Activated naive CD4-positive, alpha-beta T cell treated with anti-CD3 and anti-CD28 coated beads for 36 hours (primary cell): ENCODE data around the gene OTOG. TPM values are rescaled to one million over a fixed set of nuclear protein-coding genes. Genes with fewer than 3 reads are reported as not detected.

Experiments used
- CTCF ChIA-PET: fragments of 350-600 bp; sonication (Branson Sonifier 250); formaldehyde crosslinking; loops from one replicate; lab custom pipeline; 2021; ENCODE audit warnings: antibody characterized with exemption; lab: Charles Lee
- DNase-seq: peaks from one replicate; pipeline ENCODE4 v3.0.0-alpha.2; 2020
- H3K27ac Mint-ChIP-seq: one replicate; pipeline ENCODE4 v1.8.0; 2021; ENCODE audit warnings: mild to moderate bottlenecking, mixed read lengths
- H3K27me3 Mint-ChIP-seq: one replicate; pipeline ENCODE4 v1.8.0; 2021; ENCODE audit warnings: low read depth, mixed read lengths
- H3K36me3 Mint-ChIP-seq: one replicate; pipeline ENCODE4 v1.8.0; 2021; ENCODE audit warnings: low read depth, mixed read lengths
- H3K4me1 Mint-ChIP-seq: one replicate; pipeline ENCODE4 v1.8.0; 2021; ENCODE audit warnings: low read depth, mixed read lengths
- H3K4me3 Mint-ChIP-seq: one replicate; pipeline ENCODE4 v1.8.0; 2021; ENCODE audit warnings: mild to moderate bottlenecking, moderate library complexity, mixed read lengths
- H3K9me3 Mint-ChIP-seq: one replicate; pipeline ENCODE4 v1.8.0; 2021; ENCODE audit warnings: mixed read lengths
- intact Hi-C: fragments of 100-400 bp; cut with micrococcal nuclease; formaldehyde crosslinking; loops from one replicate; pipeline ENCODE4 v1.15.1; 2023
- total RNA-seq, 2 experiments: library from RNA; stranded (reverse); gene quantifications; one replicate each; pipeline ENCODE4 v1.2.3, GENCODE V29; 2021

OTOG gene
- total RNA-seq, 2 experiments from 2014 or later, result not detected

- no peaks in the 10 kb centered on the region for H3K36me3 Mint-ChIP-seq
- CTCF ChIA-PET, result interaction anchor here (0.9 to 1.4 kb wide), 2 partner anchors 24 to 135 kb away, joined by 3 to 4 read pairs; no protein-coding TSS in a partner anchor
Measured at GRCh38 chr11:17596310-17596669, 49.2 kb downstream of the OTOG start.

GRCh38 chr11:17596711-17597110, 49.7 kb downstream of the OTOG start:
- no peak overlapping the region for H3K27ac Mint-ChIP-seq
- intact Hi-C loops, result no loop called here
- CTCF ChIA-PET, result interaction anchor here (0.9 to 1.4 kb wide), 3 partner anchors 24 to 135 kb away, joined by 3 to 4 read pairs (median 3); no protein-coding TSS in a partner anchor
- peaks cover 3% of the 10 kb centered on the region for H3K4me1 Mint-ChIP-seq
- H3K4me3 Mint-ChIP-seq, result no peak overlapping the region
- no peaks in the 10 kb centered on the region for H3K36me3 Mint-ChIP-seq
- no peaks in the 10 kb centered on the region for H3K9me3 Mint-ChIP-seq
- DNase-seq, result no peak
- peaks cover 6% of the 10 kb centered on the region for H3K27me3 Mint-ChIP-seq

More at GRCh38 chr11:17596310-17596669, 49.2 kb downstream of the OTOG start:
- H3K9me3 Mint-ChIP-seq, result no peaks in the 10 kb centered on the region
- intact Hi-C loops, result no loop called here
- H3K4me1 Mint-ChIP-seq, result peaks cover 3% of the 10 kb centered on the region
- H3K27ac Mint-ChIP-seq, result no peak overlapping the region
- H3K4me3 Mint-ChIP-seq, result no peak overlapping the region
- H3K27me3 Mint-ChIP-seq, result peaks cover 10% of the 10 kb centered on the region
- no peak for DNase-seq

- no peak for DNase-seq
- H3K27me3 Mint-ChIP-seq, result peaks cover 3% of the 10 kb centered on the region
- H3K27ac Mint-ChIP-seq, result no peak overlapping the region
- H3K4me1 Mint-ChIP-seq, result peaks cover 3% of the 10 kb centered on the region
- no peak overlapping the region for H3K4me3 Mint-ChIP-seq
- H3K9me3 Mint-ChIP-seq, result no peaks in the 10 kb centered on the region
- H3K36me3 Mint-ChIP-seq, result no peaks in the 10 kb centered on the region
- intact Hi-C loops, result no loop called here
- CTCF ChIA-PET, result interaction anchor here (1.0 to 1.2 kb wide), 2 partner anchors 69 to 134 kb away, joined by 3 read pairs; no protein-coding TSS in a partner anchor
Measured at GRCh38 chr11:17597770-17598169, 50.7 kb downstream of the OTOG start.

GRCh38 chr11:17598700-17599459, 51.8 kb downstream of the OTOG start:
- Mint-ChIP-seq H3K27me3 (no peaks in the 10 kb centered on the region), H3K4me1 (peaks cover 3% of the 10 kb centered on the region), H3K27ac (no peak overlapping the region), H3K4me3 (no peak overlapping the region), H3K9me3 (no peaks in the 10 kb centered on the region), H3K36me3 (no peaks in the 10 kb centered on the region)
- CTCF ChIA-PET, result interaction anchor here (0.6 to 2.3 kb wide), 17 partner anchors 10 to 589 kb away, joined by 3 to 25 read pairs (median 3); no protein-coding TSS in a partner anchor
- peak; percentile 83 for DNase-seq
- intact Hi-C loops, result loop anchor here (1.0 kb wide), 2 partner anchors 131 to 379 kb away; no protein-coding TSS in a partner anchor

- intact Hi-C loops, result loop anchor here (1.0 kb wide), 2 partner anchors 131 to 379 kb away; no protein-coding TSS in a partner anchor
- CTCF ChIA-PET, result interaction anchor here (0.6 to 2.3 kb wide), 11 partner anchors 11 to 379 kb away, joined by 3 to 25 read pairs (median 5); no protein-coding TSS in a partner anchor
- Mint-ChIP-seq H3K27me3 (no peaks in the 10 kb centered on the region), H3K4me1 (peaks cover 3% of the 10 kb centered on the region), H3K4me3 (no peak overlapping the region), H3K27ac (no peak overlapping the region), H3K36me3 (no peaks in the 10 kb centered on the region), H3K9me3 (no peaks in the 10 kb centered on the region)
- no peak for DNase-seq
Measured at GRCh38 chr11:17599460-17599925, 52.4 kb downstream of the OTOG start.

- no peak for DNase-seq
- intact Hi-C loops, result no loop called here
- H3K4me3 Mint-ChIP-seq, result no peak overlapping the region
- H3K36me3 Mint-ChIP-seq, result no peaks in the 10 kb centered on the region
- H3K27me3 Mint-ChIP-seq, result no peaks in the 10 kb centered on the region
- CTCF ChIA-PET, result interaction anchor here (0.6 to 2.8 kb wide), 5 partner anchors 130 to 764 kb away, joined by 4 to 25 read pairs (median 6); no protein-coding TSS in a partner anchor
- peaks cover 3% of the 10 kb centered on the region for H3K4me1 Mint-ChIP-seq
- H3K9me3 Mint-ChIP-seq, result no peaks in the 10 kb centered on the region
- H3K27ac Mint-ChIP-seq, result no peak overlapping the region
Measured at GRCh38 chr11:17600316-17601255, 53.5 kb downstream of the OTOG start.

GRCh38 chr11:17601256-17601671, 54.2 kb downstream of the OTOG start:
- CTCF ChIA-PET, result interaction anchor here (0.6 to 2.8 kb wide), 4 partner anchors 129 to 763 kb away, joined by 4 to 15 read pairs (median 5); no protein-coding TSS in a partner anchor
- intact Hi-C loops, result no loop called here
- Mint-ChIP-seq H3K9me3 (no peaks in the 10 kb centered on the region), H3K27ac (no peak overlapping the region), H3K27me3 (no peaks in the 10 kb centered on the region), H3K4me1 (peaks cover 3% of the 10 kb centered on the region), H3K4me3 (no peak overlapping the region), H3K36me3 (no peaks in the 10 kb centered on the region)
- no peak for DNase-seq

GRCh38 chr11:17601676-17602075, 54.6 kb downstream of the OTOG start:
- Mint-ChIP-seq H3K27ac (no peak overlapping the region), H3K4me1 (peaks cover 3% of the 10 kb centered on the region), H3K27me3 (no peaks in the 10 kb centered on the region), H3K36me3 (no peaks in the 10 kb centered on the region), H3K4me3 (no peak overlapping the region), H3K9me3 (no peaks in the 10 kb centered on the region)
- CTCF ChIA-PET, result interaction anchor here (0.6 to 2.8 kb wide), 4 partner anchors 19 to 382 kb away, joined by 3 to 15 read pairs (median 5); no protein-coding TSS in a partner anchor
- intact Hi-C loops, result no loop called here
- DNase-seq, result no peak

- Mint-ChIP-seq H3K27me3 (no peaks in the 10 kb centered on the region), H3K9me3 (no peaks in the 10 kb centered on the region), H3K36me3 (no peaks in the 10 kb centered on the region), H3K4me1 (peaks cover 3% of the 10 kb centered on the region), H3K4me3 (no peak overlapping the region), H3K27ac (no peak overlapping the region)
- no peak for DNase-seq
- intact Hi-C loops, result no loop called here
- CTCF ChIA-PET, result interaction anchor here (0.8 to 2.8 kb wide), 2 partner anchors 19 to 128 kb away, joined by 3 to 15 read pairs; no protein-coding TSS in a partner anchor
Measured at GRCh38 chr11:17602105-17603001, 55.3 kb downstream of the OTOG start.

- Mint-ChIP-seq H3K36me3 (no peaks in the 10 kb centered on the region), H3K9me3 (no peaks in the 10 kb centered on the region), H3K27ac (no peak overlapping the region), H3K4me1 (peaks cover 3% of the 10 kb centered on the region), H3K4me3 (no peak overlapping the region), H3K27me3 (no peaks in the 10 kb centered on the region)
- intact Hi-C loops, result no loop called here
- DNase-seq, result no peak
- CTCF ChIA-PET, result interaction anchor here (2.8 kb wide), 1 partner anchor 127 kb away, joined by 15 read pairs; no protein-coding TSS in a partner anchor
Measured at GRCh38 chr11:17603056-17603825, 56.2 kb downstream of the OTOG start.
